HG02840 (cell line): ENCODE results near the gene OR2AP1.
A peak's percentile ranks its signal among the peaks of the same experiment; 100 is the strongest.
"Not testable (repeated sequence)": the region's sequence is repeated elsewhere in the genome, so short reads cannot be mapped to it uniquely, and the experiment has no call there.

Experiments
- ATAC-seq: cut with Tn5 transposase; IDR thresholded peaks from one replicate; pipeline ENCODE4 v1.9.1; 2021; ENCODE audit warnings: mild to moderate bottlenecking, moderate library complexity, moderate number of reproducible peaks; ENCODE audit not compliant: unreplicated experiment, low FRiP score

The OR2AP1 gene

GRCh38 chr12:55572168-55572567, at the start of gene OR2AP1:
OR2AP1 (plus strand) TSS chr12:55572468; CDS start chr12:55574415, 1,947 bp downstream.
- ATAC-seq, result no peak

- not testable (repeated sequence) for ATAC-seq
These were observed 24.0 kb upstream of the OR2AP1 start for GRCh38 chr12:55548235-55548634.

- no peak for ATAC-seq
These were observed 23.5 kb upstream of the OR2AP1 start for GRCh38 chr12:55548756-55549155.

GRCh38 chr12:55549302-55549701, 23.0 kb upstream of the OR2AP1 start, which contains the start of gene OR6C4:
OR6C4 (plus strand) TSS chr12:55549602; CDS start chr12:55551227, 1,625 bp downstream.
- ATAC-seq, result no peak

- ATAC-seq, result no peak
These were observed 18.0 kb upstream of the OR2AP1 start for GRCh38 chr12:55554296-55554695.

- ATAC-seq, result not testable (repeated sequence)
These were observed 2.2 kb upstream of the OR2AP1 start for GRCh38 chr12:55570060-55570459.

GRCh38 chr12:55570689-55571088, 1.6 kb upstream of the OR2AP1 start:
- not testable (repeated sequence) for ATAC-seq

- no peak for ATAC-seq
These were observed 9.8 kb downstream of the OR2AP1 start for GRCh38 chr12:55582066-55582465.

GRCh38 chr12:55585817-55586216, 13.5 kb downstream of the OR2AP1 start:
- no peak for ATAC-seq

GRCh38 chr12:55590152-55590551, 17.9 kb downstream of the OR2AP1 start:
- ATAC-seq, result not testable (repeated sequence)

- ATAC-seq, result no peak
These were observed 35.7 kb downstream of the OR2AP1 start for GRCh38 chr12:55607821-55608594.

GRCh38 chr12:55610598-55610997, 38.3 kb downstream of the OR2AP1 start:
- no peak for ATAC-seq

- no peak for ATAC-seq
These were observed 40.4 kb downstream of the OR2AP1 start for GRCh38 chr12:55612646-55613045.

- ATAC-seq, result no peak
These were observed 42.5 kb downstream of the OR2AP1 start for GRCh38 chr12:55614764-55615163.

- ATAC-seq, result peak; percentile 80
These were observed 47.3 kb downstream of the OR2AP1 start for GRCh38 chr12:55619354-55620138.

- ATAC-seq, result peak; percentile 63
These were observed 51.8 kb downstream of the OR2AP1 start for GRCh38 chr12:55624056-55624455.
